K562 (cell line): ENCODE data around the gene SPEF1. TPM values are rescaled to one million over a fixed set of nuclear protein-coding genes. Genes with fewer than 3 reads are reported as not detected.

Experiments
- BMI1 ChIP-seq: fragments of 150-350 bp; IDR thresholded peaks from 2 replicates; pipeline ENCODE4 v1.6.1; 2014; ENCODE audit warnings: low read length
- C11orf30 ChIP-seq: fragments of 450-650 bp; IDR thresholded peaks from 2 replicates; pipeline ENCODE4 v1.6.1; 2016; ENCODE audit warnings: low read depth, mild to moderate bottlenecking
- CGGBP1 ChIP-seq: fragments of 250-450 bp; sonication (Bioruptor Pico); IDR thresholded peaks from 2 replicates; pipeline ENCODE4 v1.9.0; 2021; ENCODE audit warnings: mild to moderate bottlenecking
- CHD4 ChIP-seq: fragments of 200-600 bp; sonication (generic); IDR thresholded peaks from 3 replicates; pipeline ENCODE4 v1.6.1; 2012; ENCODE audit warnings: low read depth, mild to moderate bottlenecking, mixed read lengths, low read length, inconsistent platforms; ENCODE audit not compliant: insufficient read depth, insufficient replicate concordance, poor library complexity, severe bottlenecking
- CREBBP ChIP-seq: IDR thresholded peaks from one replicate; pipeline ENCODE4 v1.6.1; 2012; ENCODE audit warnings: low read depth, mild to moderate bottlenecking, control low read depth, inconsistent platforms, low read length
- HBP1 ChIP-seq: fragments of 450-650 bp; formaldehyde crosslinking; IDR thresholded peaks from 2 replicates; pipeline ENCODE4 v1.4.0; 2022; ENCODE audit warnings: missing genetic modification characterization
- HNRNPL ChIP-seq: fragments of 200-400 bp; formaldehyde crosslinking; IDR thresholded peaks from 2 replicates; pipeline ENCODE4 v1.6.1; 2017; ENCODE audit warnings: low read depth, mild to moderate bottlenecking, low read length
- JUN ChIP-seq, 2 experiments: sonication (generic) in 1 of 2; formaldehyde crosslinking in 1 of 2; IDR thresholded peaks; 2 replicates each; pipeline versions ENCODE4 v1.6.1 to v1.8.0; 2012 to 2022; ENCODE audit warnings: borderline replicate concordance in 2 of 2, mild to moderate bottlenecking in 2 of 2, improper control_type of control experiment in 1 of 2, low read depth in 1 of 2, low read length in 1 of 2, missing genetic modification reagents in 1 of 2
- MEIS2 ChIP-seq: fragments of 450-650 bp; IDR thresholded peaks from 2 replicates; pipeline ENCODE4 v1.6.1; 2014; ENCODE audit warnings: mild to moderate bottlenecking; ENCODE audit not compliant: partially characterized antibody
- RBM39 ChIP-seq: fragments of 200-400 bp; formaldehyde crosslinking; optimal IDR thresholded peaks from 2 replicates; pipeline ENCODE3; 2018; ENCODE audit warnings: low read depth, low read length
- STAT5B ChIP-seq: fragments of 250-450 bp; sonication (Bioruptor Pico); IDR thresholded peaks from 2 replicates; pipeline ENCODE4 v1.8.0; 2021; ENCODE audit warnings: mild to moderate bottlenecking, inconsistent platforms
- TBL1XR1 ChIP-seq, 2 experiments: IDR thresholded peaks; 2 replicates each; pipeline ENCODE4 v1.6.1; 2012; ENCODE audit warnings: improper control_type of control experiment in 2 of 2, low read length in 2 of 2, mild to moderate bottlenecking in 1 of 2
- THAP12 ChIP-seq: fragments of 250-450 bp; sonication (Bioruptor Pico); IDR thresholded peaks from 2 replicates; pipeline ENCODE4 v1.9.0; 2021; ENCODE audit warnings: mild to moderate bottlenecking, inconsistent platforms
- ZKSCAN8 ChIP-seq: fragments of 200-800 bp; sonication (Bioruptor generic); IDR thresholded peaks from 2 replicates; pipeline ENCODE4 v1.6.1; 2016; ENCODE audit warnings: missing genetic modification characterization, missing compliant biosample characterization
- ZNF12 ChIP-seq: sonication (generic); formaldehyde crosslinking; IDR thresholded peaks from 2 replicates; pipeline ENCODE4 v1.4.0; 2020; ENCODE audit warnings: mild to moderate bottlenecking, missing genetic modification reagents
- ZNF134 ChIP-seq: fragments of 250-450 bp; sonication (Bioruptor Pico); conservative IDR thresholded peaks from 2 replicates; pipeline ENCODE4 v1.4.0; 2020
- ZNF239 ChIP-seq: fragments of 250-450 bp; sonication (Bioruptor Pico); IDR thresholded peaks from 2 replicates; pipeline ENCODE4 v1.4.0; 2020; ENCODE audit warnings: mild to moderate bottlenecking
- ZNF583 ChIP-seq: fragments of 250-450 bp; sonication (Bioruptor Pico); IDR thresholded peaks from 2 replicates; pipeline ENCODE4 v1.4.0; 2020
- ZNF77 ChIP-seq: fragments of 250-450 bp; sonication (Bioruptor Pico); IDR thresholded peaks from 2 replicates; pipeline ENCODE4 v1.5.0; 2020
- polyA plus RNA-seq, 8 experiments: library from polyadenylated mRNA; depleted of rRNA in 4 of 8; stranded (reverse) in 5 of 8; unstranded in 3 of 8; fragments of >200 nt; fragmentation: Nextera tagmentation in 2 of 8; fragmentation: Illumina TruSeq in 1 of 8; extraction: Ambion mirVana in 2 of 8; extraction: Trizol in 1 of 8; gene quantifications; 2 replicates each; pipeline versions ENCODE4 v1.2.1 to v1.2.3, GENCODE V29; 2011 to 2014; ENCODE audit warnings: inconsistent platforms in 1 of 8, missing spikeins in 1 of 8
- total RNA-seq, 7 experiments: library from RNA; depleted of rRNA in 6 of 7; stranded (reverse); fragments of >200 nt in 6 of 7; fragmentation: Illumina TruSeq in 2 of 7; extraction: Trizol in 2 of 7; gene quantifications; 2 replicates each; pipeline versions ENCODE4 v1.2.1 to v1.2.3, GENCODE V29; 2011 to 2021; ENCODE audit warnings: low replicate concordance in 1 of 7
- TF ChIP-seq, protein P1 (sequence below): IDR thresholded peaks from 2 replicates; pipeline ENCODE4 v1.6.1; 2011; ENCODE audit not compliant: insufficient read length; ENCODE audit errors: extremely low read depth
- TF ChIP-seq, protein P2 (sequence below), 2 experiments: fragments of 450-650 bp; IDR thresholded peaks; 2 replicates each; pipeline ENCODE4 v1.6.1; 2016

Gene SPEF1
- total and polyA plus RNA-seq, 9 of the 15 experiments (the other 6 are each of a cell fraction or from before 2014, with no cell fraction given) = not detected

- TF ChIP-seq THAP12 (CRISPR knock-in tag) (no peak), STAT5B (no peak), CGGBP1 (no peak), JUN (IDR thresholded peaks at IDR 0.05; ENCODE audit: borderline replicate concordance, low read depth, low read length) (0 out of 2 replicates have a peak, but pooled peaks have one; percentile 14), JUN (CRISPR knock-in tag; IDR thresholded peaks at IDR 0.05; ENCODE audit: borderline replicate concordance) (no peak), RBM39 (no peak), ZNF239 (CRISPR knock-in tag) (no peak), CHD4 (peak; percentile 78), BMI1 (no peak), ZNF134 (no peak), C11orf30 (no peak), HBP1 (CRISPR knock-in tag) (no peak), CREBBP (no peak), ZNF77 (CRISPR knock-in tag) (no peak), MEIS2 (peak; percentile 5), ZNF583 (CRISPR knock-in tag) (no peak), ZNF12 (CRISPR knock-in tag) (0 out of 2 replicates have a peak, but pooled peaks have one; percentile 61), TBL1XR1 (IDR thresholded peaks at IDR 0.05; ENCODE audit: low read length in 2 of 2) (no peak), ZKSCAN8 (CRISPR knock-in tag) (no peak), HNRNPL (no peak)
- TF ChIP-seq, protein P1, sequence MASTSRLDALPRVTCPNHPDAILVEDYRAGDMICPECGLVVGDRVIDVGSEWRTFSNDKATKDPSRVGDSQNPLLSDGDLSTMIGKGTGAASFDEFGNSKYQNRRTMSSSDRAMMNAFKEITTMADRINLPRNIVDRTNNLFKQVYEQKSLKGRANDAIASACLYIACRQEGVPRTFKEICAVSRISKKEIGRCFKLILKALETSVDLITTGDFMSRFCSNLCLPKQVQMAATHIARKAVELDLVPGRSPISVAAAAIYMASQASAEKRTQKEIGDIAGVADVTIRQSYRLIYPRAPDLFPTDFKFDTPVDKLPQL = no peak
- TF ChIP-seq, protein P2, sequence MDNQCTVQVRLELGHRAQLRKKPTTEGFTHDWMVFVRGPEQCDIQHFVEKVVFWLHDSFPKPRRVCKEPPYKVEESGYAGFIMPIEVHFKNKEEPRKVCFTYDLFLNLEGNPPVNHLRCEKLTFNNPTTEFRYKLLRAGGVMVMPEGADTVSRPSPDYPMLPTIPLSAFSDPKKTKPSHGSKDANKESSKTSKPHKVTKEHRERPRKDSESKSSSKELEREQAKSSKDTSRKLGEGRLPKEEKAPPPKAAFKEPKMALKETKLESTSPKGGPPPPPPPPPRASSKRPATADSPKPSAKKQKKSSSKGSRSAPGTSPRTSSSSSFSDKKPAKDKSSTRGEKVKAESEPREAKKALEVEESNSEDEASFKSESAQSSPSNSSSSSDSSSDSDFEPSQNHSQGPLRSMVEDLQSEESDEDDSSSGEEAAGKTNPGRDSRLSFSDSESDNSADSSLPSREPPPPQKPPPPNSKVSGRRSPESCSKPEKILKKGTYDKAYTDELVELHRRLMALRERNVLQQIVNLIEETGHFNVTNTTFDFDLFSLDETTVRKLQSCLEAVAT (IDR thresholded peaks at IDR 0.05) = no peak
Observed at GRCh38 chr20:3795511-3796468, 14.5 kb upstream of the SPEF1 start, which contains the start of gene CDC25B (continued).
